ENCODE results near the gene KRT27. TPM values are rescaled to one million over a fixed set of nuclear protein-coding genes. Genes with fewer than 3 reads are reported as not detected.

KRT27 gene
- polyA plus RNA-seq, 1 experiment = not detected

DNA sequence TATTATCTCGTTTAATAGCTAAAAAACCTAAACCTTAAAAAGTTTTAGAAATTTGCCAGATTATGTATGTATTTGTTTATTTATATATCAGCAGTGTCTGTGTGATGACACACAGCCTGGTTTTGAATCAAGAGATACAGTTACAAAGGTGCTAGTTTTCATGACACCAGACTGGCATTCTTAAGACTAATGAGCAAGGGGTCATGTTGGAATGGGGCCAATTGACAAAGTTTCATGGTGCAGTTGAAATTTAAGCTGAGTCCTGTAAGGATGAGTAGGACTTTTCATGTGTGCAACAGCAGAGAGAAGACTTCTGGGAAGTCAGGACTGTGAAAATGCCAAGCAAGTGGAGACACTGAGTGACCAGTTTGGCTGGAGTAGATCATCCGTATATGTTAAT lies 43.2 kb upstream of the KRT27 start:
- POLR2A ChIA-PET = interaction anchor here (0.7 kb wide), 1 partner anchor 471 kb away, joined by 5 read pairs; no protein-coding TSS in a partner anchor
- DNase-seq (ENCODE audit: low read depth, low spot score) = no peak
- no peak overlapping the region for H3K27ac ChIP-seq (ENCODE audit: low read depth, low read length)
- no peaks in the 10 kb centered on the region for H3K9me3 ChIP-seq (ENCODE audit: control insufficient read depth, insufficient read depth, low read length)
- TF ChIP-seq, protein P1, sequence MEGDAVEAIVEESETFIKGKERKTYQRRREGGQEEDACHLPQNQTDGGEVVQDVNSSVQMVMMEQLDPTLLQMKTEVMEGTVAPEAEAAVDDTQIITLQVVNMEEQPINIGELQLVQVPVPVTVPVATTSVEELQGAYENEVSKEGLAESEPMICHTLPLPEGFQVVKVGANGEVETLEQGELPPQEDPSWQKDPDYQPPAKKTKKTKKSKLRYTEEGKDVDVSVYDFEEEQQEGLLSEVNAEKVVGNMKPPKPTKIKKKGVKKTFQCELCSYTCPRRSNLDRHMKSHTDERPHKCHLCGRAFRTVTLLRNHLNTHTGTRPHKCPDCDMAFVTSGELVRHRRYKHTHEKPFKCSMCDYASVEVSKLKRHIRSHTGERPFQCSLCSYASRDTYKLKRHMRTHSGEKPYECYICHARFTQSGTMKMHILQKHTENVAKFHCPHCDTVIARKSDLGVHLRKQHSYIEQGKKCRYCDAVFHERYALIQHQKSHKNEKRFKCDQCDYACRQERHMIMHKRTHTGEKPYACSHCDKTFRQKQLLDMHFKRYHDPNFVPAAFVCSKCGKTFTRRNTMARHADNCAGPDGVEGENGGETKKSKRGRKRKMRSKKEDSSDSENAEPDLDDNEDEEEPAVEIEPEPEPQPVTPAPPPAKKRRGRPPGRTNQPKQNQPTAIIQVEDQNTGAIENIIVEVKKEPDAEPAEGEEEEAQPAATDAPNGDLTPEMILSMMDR (IDR thresholded peaks at IDR 0.05; ENCODE audit: low read depth, low read length) = no peak
- CTCF ChIA-PET = interaction anchor here (2.9 kb wide), 2 partner anchors 723 to 823 kb away, joined by 9 to 14 read pairs; no protein-coding TSS in a partner anchor
- no peak overlapping the region for H3K4me3 ChIP-seq (ENCODE audit: low read depth, low read length)
- H3K27me3 ChIP-seq (ENCODE audit: control insufficient read depth, insufficient read depth, low read length) = no peaks in the 10 kb centered on the region

DNA sequence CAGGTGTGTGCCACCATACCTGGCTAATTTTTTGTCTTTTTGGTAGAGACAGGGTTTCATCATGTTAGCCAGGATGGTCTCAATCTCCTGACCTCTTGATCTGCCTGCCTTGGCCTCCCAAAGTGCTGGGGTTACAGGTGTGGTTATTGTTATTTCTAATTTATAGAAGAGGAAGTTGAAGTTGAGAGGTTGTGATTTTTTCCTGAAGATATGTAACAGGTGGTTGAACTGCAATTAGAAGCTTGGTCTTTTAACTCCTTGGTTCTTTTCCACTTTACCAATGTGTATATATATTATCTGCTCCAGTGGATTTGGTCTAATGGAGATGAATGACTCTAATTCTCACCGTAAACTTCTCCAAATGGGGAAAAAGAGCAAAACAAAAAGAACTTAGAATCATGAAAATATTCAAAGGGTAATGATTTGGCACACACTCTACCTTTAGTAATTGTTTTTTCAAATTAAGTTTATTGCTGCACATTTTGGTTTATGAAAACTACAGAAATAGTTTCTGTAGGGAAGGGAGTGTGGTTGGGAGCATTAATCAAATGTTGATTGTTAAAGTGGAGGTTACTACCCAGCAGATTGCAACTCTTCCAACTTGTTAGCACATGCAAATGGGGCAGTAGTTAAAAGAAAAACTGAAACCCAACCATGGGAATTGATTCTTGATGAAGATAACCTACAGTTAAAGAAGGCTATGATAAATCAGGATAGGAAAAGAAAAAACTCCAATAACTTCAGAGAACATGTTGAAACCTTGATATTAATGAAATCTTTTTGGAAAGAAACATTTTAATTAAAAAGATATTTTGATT lies 41.9 kb upstream of the KRT27 start:
- H3K4me3 ChIP-seq (ENCODE audit: low read depth, low read length) = no peak overlapping the region
- ChIA-PET POLR2A (no interaction called here), CTCF (interaction anchor here (2.9 kb wide), 1 partner anchor 725 kb away, joined by 14 read pairs; no protein-coding TSS in a partner anchor)

DNA sequence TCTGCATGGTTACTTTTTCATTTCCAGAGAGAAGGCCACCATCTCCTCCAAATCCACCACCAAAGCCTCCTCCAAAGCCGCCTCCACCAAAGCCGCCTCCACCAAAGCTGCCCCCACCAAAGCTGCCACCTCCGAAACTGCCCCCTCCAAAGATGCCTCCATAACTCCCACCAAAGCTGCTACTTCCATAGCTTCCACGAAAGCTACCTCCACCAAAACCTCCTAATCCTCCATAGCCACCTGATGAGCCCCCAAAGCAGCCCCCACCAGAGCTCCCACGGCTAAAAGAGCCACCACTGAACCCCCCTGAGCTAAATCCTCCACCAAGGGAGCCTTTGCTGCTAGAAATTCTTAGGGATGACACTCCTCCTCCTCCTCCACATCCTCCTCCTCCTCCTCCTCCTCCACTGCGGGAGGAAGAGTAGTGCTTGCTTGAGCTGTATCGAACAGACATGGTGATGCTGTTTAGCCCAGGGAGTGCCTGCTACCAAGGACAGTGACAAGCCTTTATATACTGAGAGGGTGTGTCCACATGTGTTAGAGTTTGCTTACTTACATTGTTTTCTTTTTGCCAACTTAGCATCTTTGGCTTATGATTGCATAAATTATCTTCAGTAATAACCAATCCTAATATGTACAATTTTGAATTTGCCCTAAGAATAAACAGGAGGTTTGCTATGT lies 39.9 kb upstream of the KRT27 start, which contains the start of gene KRT10:
TSS of gene KRT10 (minus strand) at position 483 of the 681 bp plus-strand sequence. CDS start at position 454, 29 bp downstream.
- H3K9me3 ChIP-seq (ENCODE audit: control insufficient read depth, insufficient read depth, low read length) = no peaks in the 10 kb centered on the region
- H3K4me3 ChIP-seq (ENCODE audit: low read depth, low read length) = no peak within 1 kb of the TSS
- TF ChIP-seq, protein P1 (IDR thresholded peaks at IDR 0.05; ENCODE audit: low read depth, low read length) = no peak
- no peak within 1 kb of the TSS for H3K27ac ChIP-seq (ENCODE audit: low read depth, low read length)
- CTCF ChIA-PET = interaction anchor here (1.1 to 1.9 kb wide), 3 partner anchors 727 to 841 kb away, joined by 3 to 9 read pairs (median 5); no protein-coding TSS in a partner anchor
- H3K27me3 ChIP-seq (ENCODE audit: control insufficient read depth, insufficient read depth, low read length) = no peaks in the 10 kb centered on the region
- POLR2A ChIA-PET = no interaction called here
- DNase-seq (ENCODE audit: low read depth, low spot score) = no peak

More for the DNA sequence above, 41.9 kb upstream of the KRT27 start:
- Histone ChIP-seq H3K27me3 (ENCODE audit: control insufficient read depth, insufficient read depth, low read length) (no peaks in the 10 kb centered on the region), H3K27ac (ENCODE audit: low read depth, low read length) (no peak overlapping the region), H3K9me3 (ENCODE audit: control insufficient read depth, insufficient read depth, low read length) (no peaks in the 10 kb centered on the region)
- DNase-seq (ENCODE audit: low read depth, low spot score) = no peak
- TF ChIP-seq, protein P1 (IDR thresholded peaks at IDR 0.05; ENCODE audit: low read depth, low read length) = no peak

DNA sequence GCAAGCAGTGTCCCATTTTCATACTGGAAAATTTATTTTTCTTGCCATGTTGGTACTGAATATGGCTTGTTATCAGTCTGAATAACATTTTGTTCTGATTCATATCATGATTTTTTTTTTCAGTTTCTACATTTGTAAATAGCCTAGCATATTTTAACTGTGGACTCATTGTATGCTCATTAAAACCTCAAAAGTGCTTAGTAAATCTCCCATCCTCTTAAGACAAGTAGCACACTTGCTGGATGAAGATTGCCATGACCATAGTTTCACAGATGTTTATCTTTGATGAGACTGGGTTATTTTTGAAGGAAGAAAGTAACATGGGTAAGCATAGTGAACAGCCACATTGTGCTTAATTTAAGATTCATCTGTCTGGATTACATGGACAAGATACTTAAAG lies 39.2 kb upstream of the KRT27 start:
- DNase-seq (ENCODE audit: low read depth, low spot score) = no peak
- CTCF ChIA-PET = interaction anchor here (1.9 kb wide), 2 partner anchors 728 to 842 kb away, joined by 5 to 9 read pairs; no protein-coding TSS in a partner anchor
- Histone ChIP-seq H3K9me3 (ENCODE audit: control insufficient read depth, insufficient read depth, low read length) (no peaks in the 10 kb centered on the region), H3K27me3 (ENCODE audit: control insufficient read depth, insufficient read depth, low read length) (no peaks in the 10 kb centered on the region), H3K4me3 (ENCODE audit: low read depth, low read length) (no peak overlapping the region), H3K27ac (ENCODE audit: low read depth, low read length) (no peak overlapping the region)
- POLR2A ChIA-PET = no interaction called here
- TF ChIP-seq, protein P1 (IDR thresholded peaks at IDR 0.05; ENCODE audit: low read depth, low read length) = no peak

Data from AG04450 (cell line).